HG03439 (cell line): Measurements from ENCODE around the gene USP38.
A peak's percentile ranks its signal among the peaks of the same experiment; 100 is the strongest.
"Not testable (repeated sequence)": the region's sequence is repeated elsewhere in the genome, so short reads cannot be mapped to it uniquely, and the experiment has no call there.

Source experiments
- ATAC-seq: cut with Tn5 transposase; IDR thresholded peaks from one replicate; pipeline ENCODE4 v1.9.1; 2021; ENCODE audit warnings: mild to moderate bottlenecking, moderate library complexity; ENCODE audit not compliant: unreplicated experiment

USP38 gene, protein sequence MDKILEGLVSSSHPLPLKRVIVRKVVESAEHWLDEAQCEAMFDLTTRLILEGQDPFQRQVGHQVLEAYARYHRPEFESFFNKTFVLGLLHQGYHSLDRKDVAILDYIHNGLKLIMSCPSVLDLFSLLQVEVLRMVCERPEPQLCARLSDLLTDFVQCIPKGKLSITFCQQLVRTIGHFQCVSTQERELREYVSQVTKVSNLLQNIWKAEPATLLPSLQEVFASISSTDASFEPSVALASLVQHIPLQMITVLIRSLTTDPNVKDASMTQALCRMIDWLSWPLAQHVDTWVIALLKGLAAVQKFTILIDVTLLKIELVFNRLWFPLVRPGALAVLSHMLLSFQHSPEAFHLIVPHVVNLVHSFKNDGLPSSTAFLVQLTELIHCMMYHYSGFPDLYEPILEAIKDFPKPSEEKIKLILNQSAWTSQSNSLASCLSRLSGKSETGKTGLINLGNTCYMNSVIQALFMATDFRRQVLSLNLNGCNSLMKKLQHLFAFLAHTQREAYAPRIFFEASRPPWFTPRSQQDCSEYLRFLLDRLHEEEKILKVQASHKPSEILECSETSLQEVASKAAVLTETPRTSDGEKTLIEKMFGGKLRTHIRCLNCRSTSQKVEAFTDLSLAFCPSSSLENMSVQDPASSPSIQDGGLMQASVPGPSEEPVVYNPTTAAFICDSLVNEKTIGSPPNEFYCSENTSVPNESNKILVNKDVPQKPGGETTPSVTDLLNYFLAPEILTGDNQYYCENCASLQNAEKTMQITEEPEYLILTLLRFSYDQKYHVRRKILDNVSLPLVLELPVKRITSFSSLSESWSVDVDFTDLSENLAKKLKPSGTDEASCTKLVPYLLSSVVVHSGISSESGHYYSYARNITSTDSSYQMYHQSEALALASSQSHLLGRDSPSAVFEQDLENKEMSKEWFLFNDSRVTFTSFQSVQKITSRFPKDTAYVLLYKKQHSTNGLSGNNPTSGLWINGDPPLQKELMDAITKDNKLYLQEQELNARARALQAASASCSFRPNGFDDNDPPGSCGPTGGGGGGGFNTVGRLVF

DNA sequence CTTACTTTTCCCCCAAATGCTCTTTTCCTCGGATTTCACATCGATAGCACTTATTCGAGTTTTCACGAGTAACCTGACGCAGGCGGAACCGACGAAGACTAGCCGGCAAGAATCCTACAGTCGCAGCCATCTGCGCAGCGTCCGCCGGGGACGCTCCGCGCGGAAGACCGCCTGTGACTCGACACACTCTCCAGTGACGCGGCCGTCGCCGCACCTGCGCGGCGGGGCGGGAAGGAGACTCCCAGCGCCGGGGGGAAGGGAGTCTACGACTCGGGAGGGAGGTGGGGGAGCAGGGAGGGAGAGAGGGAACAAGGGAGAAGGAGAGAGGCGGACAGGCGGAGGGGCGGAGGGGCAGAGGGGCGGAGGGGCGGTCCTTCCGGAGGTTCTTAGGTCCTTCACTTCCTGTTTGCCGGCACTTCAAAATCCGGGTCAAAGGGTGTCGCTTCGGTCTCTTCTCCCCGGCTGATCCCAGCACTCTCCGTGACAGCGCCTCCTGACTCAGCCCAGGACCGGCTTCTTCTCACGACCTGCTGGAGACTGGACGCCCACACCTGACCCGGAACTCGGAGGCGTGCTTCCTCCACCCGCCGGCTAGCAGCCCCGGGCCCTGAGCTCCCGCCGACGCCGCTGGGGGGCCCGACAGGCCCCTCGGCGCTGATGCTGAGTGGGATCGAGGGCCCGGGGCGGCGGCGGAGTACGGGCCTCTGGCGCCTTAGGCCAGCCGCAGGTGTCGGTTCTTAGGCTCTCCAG lies at the start of gene USP38:
USP38 (plus strand) TSS at position 415 of the 750 bp plus-strand sequence. CDS start 534 bp downstream, outside the sequence.
- peak; percentile 76 for ATAC-seq

DNA sequence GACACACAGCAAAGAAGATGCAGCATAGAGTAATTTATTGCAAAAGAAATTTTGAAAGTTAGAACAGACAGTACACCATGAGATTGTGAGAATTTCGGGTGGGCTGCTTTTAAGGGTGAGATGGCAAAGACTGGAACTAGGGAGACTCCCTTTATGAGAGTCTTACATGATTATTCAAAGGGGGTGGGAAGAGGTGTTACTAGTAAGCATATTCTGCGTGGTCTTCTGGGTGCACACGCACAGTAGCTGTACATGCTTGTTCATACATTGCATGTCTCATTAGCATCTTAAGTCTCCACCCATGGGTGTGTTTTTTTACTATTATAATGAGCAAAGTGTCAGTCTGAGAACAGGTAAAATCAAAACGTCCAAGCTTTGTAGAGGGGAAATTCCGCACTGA lies 49.4 kb upstream of the USP38 start:
- ATAC-seq, result no peak

DNA sequence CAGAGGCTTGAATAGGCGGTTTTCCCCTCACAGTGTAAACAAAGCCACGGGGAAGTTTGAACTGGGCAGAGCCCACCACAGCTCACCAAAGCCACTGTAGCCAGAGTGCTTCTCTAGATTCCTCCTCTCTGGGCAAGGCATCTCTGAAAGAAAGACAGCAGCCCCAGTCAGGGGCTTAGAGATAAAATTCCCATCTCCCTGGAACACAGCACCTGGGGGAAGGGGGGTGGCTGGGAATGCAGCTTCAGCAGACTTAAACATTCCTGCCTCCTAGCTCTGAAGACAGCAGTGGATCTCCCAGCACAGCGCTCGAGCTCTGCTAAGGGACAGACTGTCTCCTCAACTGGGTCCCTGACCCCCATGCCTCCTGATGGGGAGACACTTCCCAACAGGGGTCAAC lies 44.0 kb upstream of the USP38 start:
- no peak for ATAC-seq

DNA sequence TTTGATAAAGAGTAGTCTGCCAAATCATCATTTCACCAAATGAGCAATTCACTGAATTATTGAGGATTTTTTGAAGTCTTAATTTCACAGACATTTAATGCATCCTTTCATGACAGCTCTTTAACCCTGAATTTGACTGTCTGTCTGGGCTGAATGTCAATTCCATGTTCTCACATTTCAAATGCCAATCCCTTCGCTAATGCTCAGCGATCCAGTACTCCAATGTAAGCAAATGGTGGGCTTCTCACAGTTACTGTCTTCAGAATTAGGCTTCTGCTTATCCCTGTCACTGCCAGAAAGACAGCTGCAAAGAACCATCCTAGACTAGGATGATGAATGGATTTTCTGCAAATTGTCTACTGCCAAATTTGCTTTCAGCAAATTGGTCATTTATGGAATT lies 36.2 kb upstream of the USP38 start:
- no peak for ATAC-seq

DNA sequence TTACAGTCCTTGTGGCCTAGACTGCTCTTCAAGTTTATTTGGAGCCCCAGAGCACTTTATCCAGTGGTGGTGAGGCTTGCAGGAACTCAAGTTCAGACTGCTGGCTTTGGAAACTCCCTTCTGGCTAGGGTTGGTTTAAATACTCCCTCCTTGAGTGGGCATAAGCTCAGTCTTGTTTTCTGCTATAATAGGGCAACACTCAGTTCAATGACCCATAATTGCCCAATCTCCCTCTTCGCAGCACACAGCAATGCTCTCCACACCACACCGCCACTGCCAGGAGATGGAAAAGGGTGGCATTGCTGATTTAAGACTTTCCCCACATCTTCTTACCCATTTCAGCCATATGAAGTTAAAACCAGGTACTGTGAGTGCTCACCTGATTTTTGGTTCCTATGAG lies 27.9 kb upstream of the USP38 start:
- ATAC-seq, result no peak

DNA sequence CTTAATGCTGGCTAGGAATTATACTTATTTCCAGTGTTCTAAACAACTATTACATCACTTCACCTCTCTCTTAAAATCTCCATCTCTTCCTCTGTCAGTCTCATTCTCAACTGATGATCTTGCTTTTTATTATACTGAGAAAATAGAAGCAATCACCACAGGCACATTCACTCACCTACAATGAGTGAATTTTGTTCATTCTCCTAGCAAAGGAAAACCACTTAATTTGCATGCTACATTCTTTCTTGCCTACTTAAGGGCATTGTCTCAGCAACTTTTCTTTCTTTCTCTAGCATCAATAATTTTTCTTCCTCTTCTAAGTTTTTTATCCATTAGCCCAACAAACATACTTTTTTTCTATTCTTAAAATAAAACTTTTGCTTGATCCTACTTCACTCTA lies 21.1 kb upstream of the USP38 start:
- no peak for ATAC-seq

DNA sequence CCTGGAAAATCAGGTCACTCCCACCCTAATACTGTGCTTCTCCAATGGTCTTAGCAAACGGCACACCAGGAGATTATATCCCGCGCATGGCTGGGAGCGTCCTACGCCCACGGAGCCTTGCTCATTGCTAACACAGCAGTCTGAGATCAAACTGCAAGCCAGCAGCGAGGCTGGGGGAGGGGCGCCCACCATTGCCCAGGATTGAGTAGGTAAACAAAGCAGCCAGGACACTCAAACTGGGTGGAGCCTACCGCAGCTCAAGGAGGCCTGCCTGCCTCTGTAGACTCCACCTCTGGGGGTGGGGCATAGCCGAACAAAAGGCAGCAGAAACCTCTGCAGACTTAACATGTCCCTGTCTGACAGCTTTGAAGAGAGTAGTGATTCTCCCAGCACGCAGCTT lies 18.0 kb upstream of the USP38 start:
- ATAC-seq, result not testable (repeated sequence)

DNA sequence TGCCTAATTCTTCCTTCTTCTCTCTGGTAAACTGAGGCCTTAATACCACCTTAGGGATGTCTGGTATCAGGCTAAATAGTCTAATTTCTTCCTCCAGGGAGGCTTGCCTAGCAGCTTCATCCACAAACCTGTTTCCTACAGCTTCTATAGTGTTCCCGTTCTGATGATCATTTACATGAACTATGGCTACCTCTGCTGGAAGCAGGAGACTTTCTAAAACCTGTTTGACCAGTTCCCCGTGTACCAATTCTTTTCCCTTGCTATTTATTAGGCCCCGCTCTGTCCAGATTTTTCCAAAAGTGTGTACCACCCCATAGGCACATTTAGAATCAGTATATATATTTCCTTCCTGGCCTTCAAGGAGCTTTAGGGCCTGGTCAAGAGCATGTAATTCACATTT lies 5.8 kb upstream of the USP38 start:
- ATAC-seq, result no peak

DNA sequence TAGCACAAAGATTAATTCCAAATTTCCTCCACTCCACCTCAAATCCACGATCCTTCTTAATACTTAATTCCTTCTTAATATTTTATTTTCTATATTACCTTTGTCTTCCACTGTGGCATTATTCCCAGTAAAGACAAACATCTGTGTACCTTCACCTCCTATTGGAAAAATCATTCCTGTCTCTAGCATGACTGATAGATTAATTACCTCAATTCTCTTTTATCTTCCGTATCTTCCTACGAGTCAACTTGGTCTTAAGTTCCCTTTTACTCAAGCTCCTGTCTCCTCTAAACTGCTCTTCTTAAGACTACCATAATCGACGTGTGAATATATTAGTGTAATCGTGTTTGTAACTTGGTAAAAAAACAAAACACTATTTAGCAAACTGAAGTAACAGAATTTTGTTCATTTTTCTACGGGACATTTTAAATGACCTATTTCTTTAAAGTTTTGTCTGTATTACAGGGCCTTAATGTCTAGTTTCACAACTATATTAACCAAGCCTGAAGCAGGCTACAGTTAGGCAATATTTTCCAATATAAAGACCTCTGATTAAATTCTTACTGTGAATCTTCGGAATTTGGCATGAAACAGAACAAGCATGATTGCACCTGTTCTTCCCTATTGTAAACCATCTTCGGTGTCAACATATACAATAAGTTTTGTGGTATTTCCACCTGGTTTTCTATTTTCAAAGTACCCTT lies 1.1 kb upstream of the USP38 start:
- ATAC-seq, result no peak

DNA sequence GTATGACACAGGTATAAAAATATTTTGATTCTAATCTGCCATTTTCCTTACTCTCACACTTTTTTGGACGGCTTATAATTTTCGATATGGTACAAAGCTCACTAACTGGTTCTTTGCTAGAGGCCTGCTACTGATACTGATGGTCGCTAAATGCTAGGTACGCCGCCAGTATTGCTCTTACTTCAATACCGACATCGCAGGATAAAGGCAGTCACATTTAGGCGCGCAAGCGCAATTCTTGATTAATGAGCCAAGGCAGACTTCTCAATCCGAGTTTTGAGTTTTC lies 557 bp upstream of the USP38 start:
- peak; percentile 22 for ATAC-seq

DNA sequence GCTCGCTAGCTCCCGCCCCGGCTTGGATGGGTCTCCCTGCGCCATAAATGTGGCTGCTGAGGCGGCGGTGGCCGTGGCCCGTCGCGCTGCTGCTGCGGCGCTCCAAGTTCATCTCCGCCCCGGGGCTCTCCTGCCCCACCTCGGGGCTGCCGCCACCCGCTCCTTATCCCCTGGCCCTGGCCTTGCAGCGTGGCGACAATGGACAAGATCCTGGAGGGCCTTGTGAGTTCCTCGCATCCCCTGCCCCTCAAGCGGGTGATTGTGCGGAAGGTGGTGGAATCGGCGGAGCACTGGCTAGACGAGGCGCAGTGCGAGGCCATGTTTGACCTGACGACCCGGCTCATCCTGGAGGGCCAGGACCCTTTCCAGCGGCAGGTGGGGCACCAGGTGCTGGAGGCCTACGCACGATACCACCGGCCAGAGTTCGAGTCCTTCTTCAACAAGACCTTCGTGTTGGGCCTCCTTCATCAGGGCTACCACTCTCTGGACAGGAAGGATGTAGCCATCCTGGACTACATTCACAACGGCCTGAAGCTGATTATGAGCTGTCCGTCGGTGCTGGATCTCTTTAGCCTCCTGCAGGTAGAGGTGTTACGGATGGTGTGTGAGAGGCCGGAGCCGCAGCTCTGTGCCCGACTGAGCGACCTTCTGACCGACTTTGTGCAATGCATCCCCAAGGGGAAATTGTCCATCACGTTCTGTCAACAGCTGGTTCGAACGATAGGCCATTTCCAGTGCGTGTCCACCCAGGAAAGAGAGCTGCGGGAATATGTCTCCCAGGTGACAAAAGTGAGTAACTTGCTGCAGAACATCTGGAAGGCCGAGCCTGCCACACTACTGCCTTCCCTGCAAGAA lies 763 bp downstream of the USP38 start:
- peak; percentile 26 for ATAC-seq

DNA sequence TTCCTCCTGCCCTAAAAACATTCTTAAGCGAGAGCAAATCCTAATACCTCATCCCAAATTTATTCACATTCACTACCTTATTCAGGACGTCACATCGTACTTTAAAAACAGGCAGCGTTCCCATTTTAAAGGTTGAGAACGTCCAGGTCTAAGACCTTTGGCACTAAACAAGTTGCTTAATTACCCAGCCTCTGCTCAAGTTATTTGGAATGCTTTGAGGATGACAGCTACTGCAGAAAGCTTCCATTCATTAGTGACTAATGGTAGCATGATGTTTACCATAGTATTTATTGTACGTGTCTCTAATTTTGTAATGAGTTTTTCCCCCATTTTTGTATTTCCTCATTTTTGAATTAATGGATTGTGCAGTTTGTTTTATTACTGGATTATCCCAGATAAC lies 1.5 kb downstream of the USP38 start:
- ATAC-seq, result no peak

DNA sequence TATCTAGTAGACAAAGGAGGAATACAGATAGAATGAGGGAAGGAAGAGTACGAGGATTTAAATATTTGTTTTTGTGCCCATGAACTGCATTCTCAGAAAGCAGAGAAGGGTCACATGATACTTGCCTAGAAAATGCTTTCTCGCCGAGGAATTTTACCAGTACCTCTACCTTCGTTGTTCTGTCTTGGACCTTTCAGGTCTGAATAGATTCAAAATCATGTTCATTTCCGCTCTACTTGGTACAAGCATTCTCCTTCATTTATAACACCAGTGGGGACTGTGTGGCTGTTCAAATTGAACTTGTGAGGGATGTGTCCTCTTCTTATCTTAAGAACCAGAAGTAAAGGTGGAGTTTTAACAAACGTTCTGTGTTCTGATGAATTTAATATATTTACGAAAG lies 1.9 kb downstream of the USP38 start:
- no peak for ATAC-seq

DNA sequence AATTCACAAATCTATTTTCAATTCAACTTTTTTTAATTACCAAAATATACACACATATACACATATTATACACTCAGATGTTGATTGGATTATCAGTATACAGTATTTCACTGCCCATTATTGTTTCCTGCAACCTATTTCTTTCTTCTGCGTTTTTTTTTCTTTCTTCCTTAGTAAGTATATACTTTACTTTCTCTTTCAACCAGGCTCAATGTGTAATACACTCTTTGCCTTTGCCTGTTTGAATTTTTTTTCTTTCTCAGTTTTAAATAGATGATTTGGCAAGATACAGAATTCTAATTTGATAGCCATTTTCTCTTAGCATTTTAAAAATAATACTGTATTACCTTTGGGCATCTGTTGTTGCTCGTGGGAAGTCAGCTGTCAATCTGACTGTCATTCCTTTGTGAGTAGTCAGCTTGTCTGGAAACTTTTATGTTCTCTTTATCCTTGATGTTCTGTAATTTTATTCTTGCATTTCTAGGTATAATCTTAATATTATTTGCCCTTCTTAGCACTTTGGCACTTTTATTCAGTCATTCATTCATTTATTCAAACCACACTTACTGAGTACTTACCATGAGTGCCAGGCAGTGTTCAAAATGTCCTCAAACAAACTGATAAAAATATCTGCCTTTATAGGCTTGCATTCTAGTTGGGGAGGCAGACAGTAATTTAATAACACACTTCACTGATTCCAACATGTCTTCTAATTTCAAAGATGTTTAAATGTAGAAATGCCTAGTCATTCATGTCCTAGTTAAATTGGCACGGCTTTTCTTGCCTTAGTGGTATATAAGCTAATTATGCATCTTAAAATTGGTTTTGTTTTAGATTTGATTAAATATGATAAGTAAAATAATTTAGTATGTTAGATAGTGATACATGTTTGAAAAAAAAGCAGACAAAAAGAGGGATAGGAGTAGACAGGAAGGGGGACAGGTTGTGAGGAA lies 3.7 kb downstream of the USP38 start:
- ATAC-seq, result no peak

DNA sequence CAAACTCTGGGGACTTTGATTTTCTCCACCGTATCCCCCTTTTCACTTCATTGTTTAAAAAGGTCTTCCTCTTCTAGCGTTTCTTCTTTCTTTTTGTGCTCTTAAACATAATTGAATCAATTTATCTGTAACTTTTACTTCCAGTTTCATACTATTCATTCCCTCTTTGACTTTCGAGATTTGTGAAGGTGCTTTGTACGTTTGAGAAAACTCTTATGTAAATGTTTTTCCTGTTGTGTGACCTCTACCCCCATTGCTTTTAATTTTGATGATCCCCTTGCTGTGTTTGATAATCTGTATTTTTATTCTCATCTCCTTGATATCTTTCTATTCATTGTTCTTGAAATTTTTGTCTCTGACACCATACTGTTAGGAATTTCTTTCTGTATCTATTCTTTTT lies 4.8 kb downstream of the USP38 start:
- no peak for ATAC-seq

DNA sequence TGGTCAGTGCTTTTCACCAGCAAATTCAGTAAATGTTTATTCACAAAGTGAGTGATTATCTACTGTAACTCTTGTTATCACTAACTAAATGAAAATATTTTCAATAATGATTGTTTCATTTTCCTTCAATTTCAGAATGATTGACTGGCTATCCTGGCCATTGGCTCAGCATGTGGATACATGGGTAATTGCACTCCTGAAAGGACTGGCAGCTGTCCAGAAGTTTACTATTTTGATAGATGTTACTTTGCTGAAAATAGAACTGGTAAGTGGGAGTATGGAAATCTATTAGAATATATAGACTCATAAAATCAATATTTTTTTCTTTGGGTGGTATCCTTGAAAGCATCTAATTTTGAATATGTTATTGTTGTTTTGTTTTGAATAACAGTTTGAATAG lies 10.9 kb downstream of the USP38 start:
- ATAC-seq, result no peak

DNA sequence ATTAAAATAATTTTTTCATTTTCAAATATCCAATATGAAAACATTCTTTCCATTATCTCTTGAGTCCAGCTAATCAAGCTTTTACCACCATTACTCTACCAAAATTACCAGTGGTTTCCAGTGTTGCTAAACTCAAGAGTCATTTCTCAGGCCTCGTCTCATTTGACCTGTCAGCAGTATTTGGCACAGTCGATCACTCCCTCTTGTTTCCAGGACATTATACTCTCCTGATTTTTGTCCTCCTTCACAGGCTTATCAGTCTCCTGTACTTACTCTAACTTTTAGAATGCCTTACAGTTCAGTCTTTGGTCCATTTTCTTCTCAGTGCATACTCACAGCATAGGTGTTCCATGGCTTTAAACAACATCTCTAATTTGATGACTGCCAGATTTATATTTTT lies 11.6 kb downstream of the USP38 start:
- ATAC-seq, result no peak

DNA sequence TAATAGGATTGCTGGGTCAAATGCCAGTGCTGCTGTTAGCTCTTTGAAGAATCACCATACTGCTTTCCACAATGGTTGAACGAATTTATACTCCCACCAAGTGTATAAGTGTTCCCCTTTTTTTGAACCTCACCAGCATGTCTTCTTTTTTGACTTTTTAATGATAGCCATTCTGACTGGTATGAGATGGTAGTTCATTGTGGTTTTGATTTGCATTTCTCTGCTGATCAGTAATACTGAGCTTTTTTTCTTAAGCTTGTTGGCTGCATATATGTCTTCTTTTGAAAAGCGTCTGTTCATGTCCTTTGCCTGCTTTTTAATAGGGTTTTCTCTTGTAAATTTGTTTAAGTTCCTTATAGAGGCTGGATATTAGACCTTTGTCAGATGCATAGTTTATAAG lies 14.8 kb downstream of the USP38 start:
- no peak for ATAC-seq

DNA sequence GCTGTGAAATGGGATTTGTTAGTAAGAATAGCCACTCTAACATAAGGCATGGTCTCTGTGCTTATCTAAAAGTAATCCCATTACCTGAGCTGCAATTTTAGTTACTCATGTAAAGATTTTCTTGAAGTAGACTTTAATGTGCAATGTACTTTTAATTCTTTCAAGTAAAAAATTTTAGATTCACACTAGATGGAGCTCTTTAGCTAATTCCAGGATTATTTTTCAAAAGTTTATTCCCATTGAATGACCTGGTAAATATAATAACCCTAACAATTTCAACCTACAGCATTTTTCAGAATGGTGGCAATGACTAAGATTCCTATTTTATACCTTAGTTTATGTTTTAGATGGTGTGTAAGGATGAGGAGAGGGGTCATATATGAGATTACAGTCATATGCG lies 18.1 kb downstream of the USP38 start:
- ATAC-seq, result no peak
